Smooth muscle cell of the brain vasculature (primary cell): ENCODE data around the gene GRHPR.
A peak's percentile ranks its signal among the peaks of the same experiment; 100 is the strongest.
"Not testable (repeated sequence)": the region's sequence is repeated elsewhere in the genome, so short reads cannot be mapped to it uniquely, and the experiment has no call there.

Experiments used
- DNase-seq: peaks from one replicate; pipeline ENCODE4 v3.0.0-alpha.2; 2012; ENCODE audit warnings: low read depth, low spot score

Gene GRHPR

GRCh38 chr9:37447111-37447510 is 24.6 kb downstream of the GRHPR start:
- no peak for DNase-seq

GRCh38 chr9:37449862-37450632 is 27.6 kb downstream of the GRHPR start:
- DNase-seq: no peak

GRCh38 chr9:37451628-37452027 is 29.1 kb downstream of the GRHPR start:
- no peak for DNase-seq

GRCh38 chr9:37452611-37453010 is 30.1 kb downstream of the GRHPR start:
- DNase-seq: no peak

- no peak for DNase-seq
These were observed 31.3 kb downstream of the GRHPR start for GRCh38 chr9:37453827-37454226.

- no peak for DNase-seq
These were observed 31.7 kb downstream of the GRHPR start for GRCh38 chr9:37454238-37454637.

GRCh38 chr9:37455884-37456647 is 33.6 kb downstream of the GRHPR start:
- DNase-seq: no peak

- no peak for DNase-seq
These were observed 34.3 kb downstream of the GRHPR start for GRCh38 chr9:37456817-37457216.

GRCh38 chr9:37464006-37464405 is 41.5 kb downstream of the GRHPR start:
- no peak for DNase-seq

- peak; percentile 21 for DNase-seq
These were observed 42.1 kb downstream of the GRHPR start for GRCh38 chr9:37464426-37465248.

GRCh38 chr9:37465249-37466036 is 42.9 kb downstream of the GRHPR start, which contains the start of gene ZBTB5:
TSS of gene ZBTB5 (minus strand) at chr9:37465450. CDS start at chr9:37442551, 22,899 bp downstream.
- peak; percentile 99 for DNase-seq

GRCh38 chr9:37466037-37466709 is 43.7 kb downstream of the GRHPR start:
- DNase-seq: peak; percentile 57

GRCh38 chr9:37467530-37467929 is 45.0 kb downstream of the GRHPR start:
- DNase-seq: not testable (repeated sequence)

- DNase-seq: no peak
These were observed 46.1 kb downstream of the GRHPR start for GRCh38 chr9:37468620-37469019.

GRCh38 chr9:37471942-37472684 is 49.6 kb downstream of the GRHPR start:
- DNase-seq: peak; percentile 76

- DNase-seq: not testable (repeated sequence)
These were observed 51.5 kb downstream of the GRHPR start for GRCh38 chr9:37473982-37474381.

GRCh38 chr9:37474438-37474837 is 51.9 kb downstream of the GRHPR start:
- DNase-seq: no peak

GRCh38 chr9:37476930-37477329 is 54.4 kb downstream of the GRHPR start:
- DNase-seq: no peak

GRCh38 chr9:37477443-37477842 is 54.9 kb downstream of the GRHPR start:
- DNase-seq: not testable (repeated sequence)
